Spleen (tissue), 7 donors: Measurements from ENCODE around the gene PGLYRP1.

Experiments
- POLR2A ChIP-seq, 3 donors: fragments of 450-650 bp; IDR thresholded peaks; one replicate each; pipeline ENCODE4 v1.5.1; 2017; ENCODE audit warnings: antibody characterized with exemption in 3 of 3, mild to moderate bottlenecking in 1 of 3
- TF ChIP-seq, protein P1 (sequence below), 11 experiments: fragments of 200-600 bp in 7 of 11; fragments of 450-650 bp in 4 of 11; sonication (generic) in 4 of 11; IDR thresholded peaks in 8 of 11; conservative IDR thresholded peaks in 3 of 11; 1 replicate in 7 of 11; 2 replicates in 4 of 11; pipeline versions ENCODE4 v1.4.0 to v1.8.0; 2016 to 2021; ENCODE audit warnings: antibody characterized with exemption in 11 of 11, inconsistent platforms in 4 of 11, mild to moderate bottlenecking in 1 of 11
- donor health status: DM: no; HTN: no; CAD: no; lungs with moderate emphysema.
- donor health status: DM: no; HTN: no; CAD: no.
- donor health status: DM: no; HTN: no; CAD: no.

DNA sequence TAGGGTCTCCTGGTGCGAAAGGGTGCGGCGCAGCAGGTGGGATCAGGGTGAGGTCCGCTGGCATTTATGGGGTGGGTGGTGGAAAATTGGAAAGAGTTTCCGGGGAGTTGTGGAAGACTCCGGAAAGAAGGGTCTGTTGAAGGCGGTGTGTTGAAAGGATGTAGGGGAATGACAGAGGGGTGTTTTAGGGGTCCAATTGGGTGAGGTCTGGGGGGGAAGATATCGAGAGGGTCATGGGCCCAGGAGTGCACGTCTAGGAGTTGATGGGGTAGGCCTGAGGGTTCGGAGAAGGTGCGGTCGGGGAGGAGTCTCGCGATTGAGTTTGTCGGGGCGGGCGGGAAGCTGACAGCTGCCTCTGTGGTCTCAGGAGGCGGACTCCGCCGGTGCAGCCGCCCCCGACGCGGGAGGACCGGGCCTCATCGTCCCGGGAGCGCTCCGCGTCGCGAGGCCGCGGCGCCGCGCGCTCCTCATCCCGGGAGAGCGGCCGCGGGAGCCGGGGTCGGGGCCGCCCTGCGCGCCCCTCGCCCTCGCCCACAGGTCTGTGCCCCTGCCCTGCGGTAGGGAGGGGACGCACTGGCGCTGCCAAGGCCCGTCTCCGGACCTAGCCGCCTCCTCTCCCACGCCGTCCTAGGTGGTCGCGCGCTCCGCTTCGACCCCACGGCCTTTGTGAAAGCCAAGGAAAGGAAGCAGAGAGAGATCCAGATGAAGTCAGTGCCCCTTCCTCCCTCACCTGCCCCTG lies 7.0 kb downstream of the PGLYRP1 start:
- TF ChIP-seq, protein P1, sequence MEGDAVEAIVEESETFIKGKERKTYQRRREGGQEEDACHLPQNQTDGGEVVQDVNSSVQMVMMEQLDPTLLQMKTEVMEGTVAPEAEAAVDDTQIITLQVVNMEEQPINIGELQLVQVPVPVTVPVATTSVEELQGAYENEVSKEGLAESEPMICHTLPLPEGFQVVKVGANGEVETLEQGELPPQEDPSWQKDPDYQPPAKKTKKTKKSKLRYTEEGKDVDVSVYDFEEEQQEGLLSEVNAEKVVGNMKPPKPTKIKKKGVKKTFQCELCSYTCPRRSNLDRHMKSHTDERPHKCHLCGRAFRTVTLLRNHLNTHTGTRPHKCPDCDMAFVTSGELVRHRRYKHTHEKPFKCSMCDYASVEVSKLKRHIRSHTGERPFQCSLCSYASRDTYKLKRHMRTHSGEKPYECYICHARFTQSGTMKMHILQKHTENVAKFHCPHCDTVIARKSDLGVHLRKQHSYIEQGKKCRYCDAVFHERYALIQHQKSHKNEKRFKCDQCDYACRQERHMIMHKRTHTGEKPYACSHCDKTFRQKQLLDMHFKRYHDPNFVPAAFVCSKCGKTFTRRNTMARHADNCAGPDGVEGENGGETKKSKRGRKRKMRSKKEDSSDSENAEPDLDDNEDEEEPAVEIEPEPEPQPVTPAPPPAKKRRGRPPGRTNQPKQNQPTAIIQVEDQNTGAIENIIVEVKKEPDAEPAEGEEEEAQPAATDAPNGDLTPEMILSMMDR (IDR thresholded peaks at IDR 0.05 in 8 of 11, conservative IDR thresholded peaks at IDR 0.05 in 3 of 11) = no peak
- TF ChIP-seq POLR2A (IDR thresholded peaks at IDR 0.05) = no peak
